Prostate gland (tissue), 2 donors: ENCODE data around the gene UCHL5. TPM values are rescaled to one million over a fixed set of nuclear protein-coding genes. Genes with fewer than 3 reads are reported as not detected.

Source experiments
- DNase-seq: peaks from one replicate; pipeline ENCODE4 v3.0.0-alpha.2; 2019; ENCODE audit warnings: low spot score
- H3K27ac ChIP-seq, 2 donors: fragments of 200-600 bp; sonication (generic); 2 replicates each; pipeline ENCODE4 v1.5.1; 2017 to 2019
- H3K27me3 ChIP-seq: fragments of 200-600 bp; sonication (generic); replicated peaks from 2 replicates; pipeline ENCODE4 v1.5.1; 2019; ENCODE audit not compliant: insufficient read depth
- H3K36me3 ChIP-seq, 2 donors: fragments of 200-600 bp; sonication (generic); 1 replicate in 1 of 2; 2 replicates in 1 of 2; pipeline versions ENCODE4 v1.5.1 to v1.8.1; 2017 to 2019
- H3K4me1 ChIP-seq: fragments of 200-600 bp; sonication (generic); replicated peaks from 2 replicates; pipeline ENCODE4 v1.5.1; 2019
- H3K4me3 ChIP-seq, 2 donors: fragments of 200-600 bp; sonication (generic); 2 replicates each; pipeline ENCODE4 v1.5.1; 2017 to 2019
- H3K9me3 ChIP-seq: fragments of 200-600 bp; sonication (generic); 2 replicates; pipeline ENCODE4 v1.5.1; 2017
- POLR2A ChIP-seq: fragments of 450-650 bp; IDR thresholded peaks from one replicate; pipeline ENCODE4 v1.6.1; 2016; ENCODE audit warnings: antibody characterized with exemption, mild to moderate bottlenecking
- POLR2AphosphoS5 ChIP-seq: sonication (generic); formaldehyde crosslinking; IDR thresholded peaks from one replicate; pipeline ENCODE4 v1.6.1; 2017; ENCODE audit warnings: antibody characterized with exemption
- WGBS: methylation state at CpG from one replicate; pipeline ENCODE4 v1.1.5; 2018; 5-methylcytosine and 5-hydroxymethylcytosine counted together
- intact Hi-C: fragments of 100-400 bp; cut with DNase I; formaldehyde crosslinking; loops from one replicate; pipeline ENCODE4 v1.14.2; 2022
- total RNA-seq, 2 donors: library from RNA; depleted of rRNA; stranded (reverse); fragments of >200 nt; gene quantifications; one replicate each; pipeline ENCODE4 v1.1.0, GENCODE V29; 2016
- TF ChIP-seq, protein P1 (sequence below), 4 experiments: fragments of 200-600 bp in 2 of 4; fragments of 450-650 bp in 2 of 4; sonication (generic) in 2 of 4; IDR thresholded peaks; 1 replicate in 3 of 4; 2 replicates in 1 of 4; pipeline ENCODE4 v1.5.1; 2016 to 2019; ENCODE audit warnings: antibody characterized with exemption in 4 of 4, mild to moderate bottlenecking in 2 of 4, moderate library complexity in 2 of 4

UCHL5 gene
- total RNA-seq: 10 to 100 TPM; 28.7 to 36.9 TPM

- Histone ChIP-seq H3K4me3 (peak within 1 kb of the TSS; percentile 77 to 81), H3K27ac (peak within 1 kb of the TSS; percentile 95 to 98), H3K27me3 (no peaks in the 10 kb centered on the region), H3K4me1 (no peaks in the 10 kb centered on the region), H3K9me3 (no peaks in the 10 kb centered on the region), H3K36me3 (no peaks in the 10 kb centered on the region)
- under 1% methylated on average over 61 of the region's 74 CpGs for WGBS
- peak; percentile 81 for TF ChIP-seq POLR2A
- peak; percentile 99 for TF ChIP-seq POLR2AphosphoS5
- TF ChIP-seq, protein P1, sequence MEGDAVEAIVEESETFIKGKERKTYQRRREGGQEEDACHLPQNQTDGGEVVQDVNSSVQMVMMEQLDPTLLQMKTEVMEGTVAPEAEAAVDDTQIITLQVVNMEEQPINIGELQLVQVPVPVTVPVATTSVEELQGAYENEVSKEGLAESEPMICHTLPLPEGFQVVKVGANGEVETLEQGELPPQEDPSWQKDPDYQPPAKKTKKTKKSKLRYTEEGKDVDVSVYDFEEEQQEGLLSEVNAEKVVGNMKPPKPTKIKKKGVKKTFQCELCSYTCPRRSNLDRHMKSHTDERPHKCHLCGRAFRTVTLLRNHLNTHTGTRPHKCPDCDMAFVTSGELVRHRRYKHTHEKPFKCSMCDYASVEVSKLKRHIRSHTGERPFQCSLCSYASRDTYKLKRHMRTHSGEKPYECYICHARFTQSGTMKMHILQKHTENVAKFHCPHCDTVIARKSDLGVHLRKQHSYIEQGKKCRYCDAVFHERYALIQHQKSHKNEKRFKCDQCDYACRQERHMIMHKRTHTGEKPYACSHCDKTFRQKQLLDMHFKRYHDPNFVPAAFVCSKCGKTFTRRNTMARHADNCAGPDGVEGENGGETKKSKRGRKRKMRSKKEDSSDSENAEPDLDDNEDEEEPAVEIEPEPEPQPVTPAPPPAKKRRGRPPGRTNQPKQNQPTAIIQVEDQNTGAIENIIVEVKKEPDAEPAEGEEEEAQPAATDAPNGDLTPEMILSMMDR (IDR thresholded peaks at IDR 0.05): peak in 2 of 4 experiments; percentile 24 to 39
- peak; percentile 96 for DNase-seq
- intact Hi-C loops: loop anchor here (5.0 kb wide), 2 partner anchors 43 to 63 kb away; partner anchors contain the start of gene CDC73
Measured at GRCh38 chr1:193059282-193060114, at the start of gene UCHL5, which contains the start of gene RO60. TSS of gene UCHL5 (minus strand) at chr1:193059360. CDS start at chr1:193059260, 100 bp downstream. TSS of gene RO60 (plus strand) at chr1:193059612. CDS start at chr1:193069055, 9,443 bp downstream.

DNA sequence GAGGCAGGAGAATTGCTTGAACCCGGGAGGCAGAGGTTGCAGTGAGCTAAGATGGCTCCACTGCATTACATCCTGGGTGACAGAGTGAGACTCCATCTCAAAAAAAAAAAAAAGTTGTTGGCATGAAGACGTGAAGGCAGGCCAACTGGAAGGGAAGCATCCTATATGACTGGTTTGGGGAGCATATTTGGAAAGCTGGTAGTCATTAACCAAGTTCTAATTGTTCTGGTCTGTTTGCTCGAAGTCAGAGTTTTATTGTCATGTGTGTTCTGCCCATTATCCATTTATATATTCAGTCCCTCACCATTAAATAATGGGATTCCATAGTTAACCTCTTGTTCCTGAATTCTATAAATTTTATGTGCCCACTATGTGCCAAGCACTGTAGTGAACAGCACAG, 49.3 kb upstream of the UCHL5 start:
- Histone ChIP-seq H3K36me3 (no peaks in the 10 kb centered on the region), H3K9me3 (no peaks in the 10 kb centered on the region), H3K4me1 (peaks cover 7% of the 10 kb centered on the region), H3K27ac (peak overlapping the region in 1 of 2 donors; percentile 89), H3K4me3 (no peak overlapping the region), H3K27me3 (no peaks in the 10 kb centered on the region)
- no peak for TF ChIP-seq POLR2A
- peak; percentile 47 for TF ChIP-seq POLR2AphosphoS5
- intact Hi-C loops: loop anchor here (10.0 kb wide), 1 partner anchor 634 kb away; no protein-coding TSS in a partner anchor
- WGBS: 33% methylated on average over 3 of the region's 3 CpGs
- peak; percentile 46 for DNase-seq

GRCh38 chr1:193105821-193106177, 46.6 kb upstream of the UCHL5 start:
- intact Hi-C loops: loop anchor here (1.0 to 10.0 kb wide), 2 partner anchors 16 to 631 kb away; no protein-coding TSS in a partner anchor

GRCh38 chr1:193104907-193105820, 46.0 kb upstream of the UCHL5 start, which contains the start of gene GLRX2:
TSS of gene GLRX2 (minus strand) at chr1:193105414. CDS start at chr1:193105382, 32 bp downstream.
- Histone ChIP-seq H3K4me3 (peak within 1 kb of the TSS; percentile 90 to 94), H3K36me3 (no peaks in the 10 kb centered on the region), H3K4me1 (no peaks in the 10 kb centered on the region), H3K27ac (peak within 1 kb of the TSS; percentile 89 to 92), H3K27me3 (no peaks in the 10 kb centered on the region), H3K9me3 (no peaks in the 10 kb centered on the region)
- peak; percentile 88 for DNase-seq
- TF ChIP-seq, protein P1 (IDR thresholded peaks at IDR 0.05): peak in 1 of 4 experiments; percentile 15
- TF ChIP-seq POLR2AphosphoS5 (peak; percentile 61), POLR2A (peak; percentile 77)
- WGBS: under 1% methylated on average over 65 of the region's 73 CpGs
- intact Hi-C loops: loop anchor here (1.0 to 10.0 kb wide), 3 partner anchors 16 to 630 kb away; no protein-coding TSS in a partner anchor

More at GRCh38 chr1:193105821-193106177, 46.6 kb upstream of the UCHL5 start:
- DNase-seq: no peak
- peak overlapping the region; percentile 89 to 92 for H3K27ac ChIP-seq
- no peaks in the 10 kb centered on the region for H3K27me3 ChIP-seq
- H3K4me3 ChIP-seq: peak overlapping the region; percentile 90 to 94
- 27% methylated on average over 4 of the region's 4 CpGs for WGBS
- no peaks in the 10 kb centered on the region for H3K4me1 ChIP-seq
- no peak for TF ChIP-seq POLR2AphosphoS5
- no peak for TF ChIP-seq POLR2A
- H3K36me3 ChIP-seq: no peaks in the 10 kb centered on the region
- H3K9me3 ChIP-seq: no peaks in the 10 kb centered on the region

DNA sequence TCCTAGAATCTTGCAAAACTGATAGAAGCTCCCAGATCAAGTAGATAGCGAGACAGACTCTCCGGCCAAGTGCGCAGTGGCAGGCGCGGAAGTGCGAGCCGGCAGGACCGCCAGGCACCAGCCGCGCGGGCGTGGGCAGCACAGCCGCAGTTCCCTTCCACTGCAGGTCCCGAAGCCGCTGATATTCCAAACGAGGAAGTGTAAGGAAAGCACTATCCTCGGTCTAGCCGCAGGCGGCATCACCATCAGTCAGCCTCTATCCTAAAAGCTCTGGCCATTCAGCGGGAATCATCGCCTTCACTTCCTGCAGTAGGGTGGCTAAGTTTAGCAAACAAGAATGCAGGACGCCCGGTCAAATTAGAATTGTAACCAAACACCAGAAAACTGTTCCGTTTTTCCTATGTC, 45.3 kb upstream of the UCHL5 start:
- Histone ChIP-seq H3K4me1 (no peaks in the 10 kb centered on the region), H3K36me3 (no peaks in the 10 kb centered on the region), H3K27ac (peak overlapping the region; percentile 89 to 92), H3K27me3 (no peaks in the 10 kb centered on the region), H3K4me3 (peak overlapping the region; percentile 90 to 94), H3K9me3 (no peaks in the 10 kb centered on the region)
- intact Hi-C loops: loop anchor here (5.0 to 10.0 kb wide), 2 partner anchors 42 to 630 kb away; no protein-coding TSS in a partner anchor
- WGBS: under 1% methylated on average over 24 of the region's 24 CpGs
- no peak for TF ChIP-seq POLR2AphosphoS5
- TF ChIP-seq POLR2A: no peak
- TF ChIP-seq, protein P1 (IDR thresholded peaks at IDR 0.05): peak in 1 of 4 experiments; percentile 8
- peak; percentile 19 for DNase-seq
